ENCODE results near the gene GMPPA. TPM values are rescaled to one million over a fixed set of nuclear protein-coding genes. Genes with fewer than 3 reads are reported as not detected.

The GMPPA gene
- total RNA-seq, 3 donors from 2014 or later: 15.7 to 33.4 (median 29.7) TPM

GRCh38 chr2:219514196-219514761 lies 15.6 kb downstream of the GMPPA start, which contains the start of gene ASIC4:
Gene ASIC4, plus strand, starts transcription at chr2:219514482. Its CDS starts 243 bp downstream, at chr2:219514725.
- intact Hi-C loops (cut with DNase I; ENCODE audit: low total_unique reads): no loop called here
- H3K4me3 ChIP-seq: no peak within 1 kb of the TSS
- H3K36me3 ChIP-seq: no peaks in the 10 kb centered on the region
- TF ChIP-seq POLR2A (IDR thresholded peaks at IDR 0.05): no peak
- H3K9me3 ChIP-seq: no peaks in the 10 kb centered on the region
- DNase-seq (ENCODE audit: low spot score in 2 of 2): no peak
- H3K4me1 ChIP-seq: no peaks in the 10 kb centered on the region
- no peak within 1 kb of the TSS for H3K27ac ChIP-seq
- H3K27me3 ChIP-seq: peaks cover 0 to 21% of the 10 kb centered on the region in 2 donors

- H3K36me3 ChIP-seq: no peaks in the 10 kb centered on the region
- DNase-seq (ENCODE audit: low spot score in 2 of 2): no peak
- H3K27ac ChIP-seq: no peak overlapping the region
- intact Hi-C loops (cut with DNase I; ENCODE audit: low total_unique reads): no loop called here
- H3K4me1 ChIP-seq: no peaks in the 10 kb centered on the region
- H3K27me3 ChIP-seq: peaks cover 0 to 20% of the 10 kb centered on the region in 2 donors
- no peaks in the 10 kb centered on the region for H3K9me3 ChIP-seq
- TF ChIP-seq POLR2A (IDR thresholded peaks at IDR 0.05) (no peak), POLR2AphosphoS5 (IDR thresholded peaks at IDR 0.05) (no peak), CTCF (IDR thresholded peaks at IDR 0.05) (no peak)
- H3K4me3 ChIP-seq: no peak overlapping the region
Measured at GRCh38 chr2:219514836-219515235, 16.1 kb downstream of the GMPPA start.

- Histone ChIP-seq H3K27me3 (peaks cover 0 to 13% of the 10 kb centered on the region in 2 donors), H3K36me3 (no peaks in the 10 kb centered on the region), H3K4me3 (no peak overlapping the region), H3K9me3 (no peaks in the 10 kb centered on the region), H3K27ac (no peak overlapping the region), H3K4me1 (no peaks in the 10 kb centered on the region)
- intact Hi-C loops (cut with DNase I; ENCODE audit: low total_unique reads): no loop called here
- TF ChIP-seq POLR2A (IDR thresholded peaks at IDR 0.05): no peak
- no peak for TF ChIP-seq POLR2AphosphoS5 (IDR thresholded peaks at IDR 0.05)
- no peak for TF ChIP-seq CTCF (IDR thresholded peaks at IDR 0.05)
- DNase-seq (ENCODE audit: low spot score in 2 of 2): no peak
Measured at GRCh38 chr2:219515874-219516629, 17.4 kb downstream of the GMPPA start.

- H3K9me3 ChIP-seq: no peaks in the 10 kb centered on the region
- DNase-seq (ENCODE audit: low spot score in 2 of 2): no peak
- H3K4me3 ChIP-seq: no peak overlapping the region
- intact Hi-C loops (cut with DNase I; ENCODE audit: low total_unique reads): no loop called here
- H3K4me1 ChIP-seq: no peaks in the 10 kb centered on the region
- peaks cover 0 to 17% of the 10 kb centered on the region in 2 donors for H3K27me3 ChIP-seq
- H3K27ac ChIP-seq: no peak overlapping the region
- no peaks in the 10 kb centered on the region for H3K36me3 ChIP-seq
- no peak for TF ChIP-seq POLR2AphosphoS5 (IDR thresholded peaks at IDR 0.05)
- TF ChIP-seq POLR2A (IDR thresholded peaks at IDR 0.05): no peak
- no peak for TF ChIP-seq CTCF (IDR thresholded peaks at IDR 0.05)
Measured at GRCh38 chr2:219516888-219517287, 18.2 kb downstream of the GMPPA start.

GRCh38 chr2:219517954-219518778 lies 19.5 kb downstream of the GMPPA start:
- Histone ChIP-seq H3K27me3 (peaks cover 2 to 21% of the 10 kb centered on the region in 2 donors), H3K27ac (no peak overlapping the region), H3K4me1 (peaks cover 0 to 8% of the 10 kb centered on the region in 2 donors), H3K4me3 (no peak overlapping the region), H3K36me3 (no peaks in the 10 kb centered on the region), H3K9me3 (no peaks in the 10 kb centered on the region)
- TF ChIP-seq CTCF (IDR thresholded peaks at IDR 0.05): no peak
- TF ChIP-seq POLR2AphosphoS5 (IDR thresholded peaks at IDR 0.05): no peak
- no peak for TF ChIP-seq POLR2A (IDR thresholded peaks at IDR 0.05)
- DNase-seq (ENCODE audit: low spot score in 2 of 2): no peak
- intact Hi-C loops (cut with DNase I; ENCODE audit: low total_unique reads): no loop called here
